Esophagus mucosa (tissue), 1 donor: ENCODE results near the gene ZFP90. TPM values are rescaled to one million over a fixed set of nuclear protein-coding genes. Genes with fewer than 3 reads are reported as not detected.
"Not testable (repeated sequence)": the region's sequence is repeated elsewhere in the genome, so short reads cannot be mapped to it uniquely, and the experiment has no call there.

Experiments used
- ATAC-seq: fragments of 200-7000 bp; cut with Tn5 transposase; one replicate; pipeline ENCODE4 v1.9.1; 2020
- total RNA-seq: library from RNA; stranded (reverse); gene quantifications from one replicate; pipeline ENCODE4 v1.2.4, GENCODE V29; 2023
- donor health status: DM: yes; HTN: yes; CAD: no.

Gene ZFP90
- total RNA-seq: 12.0 TPM

DNA sequence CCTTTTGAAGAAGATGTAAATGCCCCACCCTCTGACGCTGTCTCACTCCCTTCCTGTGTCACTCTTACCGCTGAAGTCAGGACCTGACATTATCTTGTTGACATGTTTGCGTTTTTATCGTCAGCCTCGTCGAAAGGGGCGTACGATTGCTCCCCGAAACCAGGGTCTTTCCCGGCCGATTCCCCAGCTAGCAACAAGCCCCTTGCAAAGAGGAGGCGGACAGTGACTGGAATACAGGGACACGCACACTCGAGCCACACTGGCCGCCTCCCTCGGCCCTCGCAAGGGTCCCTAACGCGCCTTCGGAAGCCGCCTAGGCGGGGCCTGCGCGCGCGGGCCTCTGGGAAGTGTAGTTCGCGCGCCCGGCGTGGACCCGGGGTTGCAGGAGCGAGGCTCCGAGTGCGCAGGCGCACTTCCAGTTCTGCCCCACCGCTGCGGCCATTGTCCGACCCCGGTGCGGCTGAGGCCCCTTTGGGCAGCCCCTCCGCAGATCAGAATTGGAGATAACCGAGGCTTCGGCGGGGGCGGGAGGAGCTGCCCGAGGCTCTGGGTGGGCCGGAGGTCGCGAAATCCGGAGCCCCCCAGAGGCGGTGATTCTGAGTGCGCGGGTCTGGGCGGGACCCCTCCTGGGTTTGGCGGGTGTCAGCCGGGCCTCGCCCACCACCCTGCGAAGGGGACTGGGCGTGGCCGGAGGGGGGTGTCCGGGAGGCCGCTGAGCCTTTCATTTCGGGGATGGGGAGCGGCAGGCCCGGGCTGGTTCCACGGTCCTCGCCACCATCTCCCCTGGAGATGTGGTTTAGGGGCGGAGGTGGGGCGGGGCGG lies at the start of gene ZFP90:
ZFP90 (plus strand) TSS at position 412 of the 822 bp plus-strand sequence. CDS start 502 bp downstream, outside the sequence.
- peak; percentile 92 for ATAC-seq

- no peak for ATAC-seq
These were observed 48.7 kb upstream of the ZFP90 start for GRCh38 chr16:68490358-68490757.

- peak; percentile 94 for ATAC-seq
These were observed 48.1 kb upstream of the ZFP90 start for GRCh38 chr16:68490829-68491575.

- no peak for ATAC-seq
These were observed 47.5 kb upstream of the ZFP90 start for GRCh38 chr16:68491576-68491950.

DNA sequence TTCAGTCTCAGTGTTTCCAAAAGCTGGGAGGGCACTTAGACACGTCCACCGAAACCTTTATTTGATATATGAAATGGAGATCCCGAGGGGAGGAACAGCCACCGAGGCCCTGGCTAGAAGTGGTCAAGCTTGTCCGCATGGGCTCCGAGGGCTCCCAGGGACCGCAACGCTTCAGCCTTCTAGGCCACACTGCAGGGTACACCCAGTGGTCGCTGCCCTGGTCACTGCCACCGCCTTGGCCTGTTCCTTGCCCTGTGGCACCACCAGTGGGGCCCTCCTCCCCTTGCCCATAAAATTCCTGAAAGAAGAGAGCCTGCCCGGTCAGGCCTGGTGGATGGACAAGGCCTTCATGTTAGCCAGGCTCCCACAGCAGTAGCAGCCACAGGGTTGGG lies 46.9 kb upstream of the ZFP90 start:
- no peak for ATAC-seq

DNA sequence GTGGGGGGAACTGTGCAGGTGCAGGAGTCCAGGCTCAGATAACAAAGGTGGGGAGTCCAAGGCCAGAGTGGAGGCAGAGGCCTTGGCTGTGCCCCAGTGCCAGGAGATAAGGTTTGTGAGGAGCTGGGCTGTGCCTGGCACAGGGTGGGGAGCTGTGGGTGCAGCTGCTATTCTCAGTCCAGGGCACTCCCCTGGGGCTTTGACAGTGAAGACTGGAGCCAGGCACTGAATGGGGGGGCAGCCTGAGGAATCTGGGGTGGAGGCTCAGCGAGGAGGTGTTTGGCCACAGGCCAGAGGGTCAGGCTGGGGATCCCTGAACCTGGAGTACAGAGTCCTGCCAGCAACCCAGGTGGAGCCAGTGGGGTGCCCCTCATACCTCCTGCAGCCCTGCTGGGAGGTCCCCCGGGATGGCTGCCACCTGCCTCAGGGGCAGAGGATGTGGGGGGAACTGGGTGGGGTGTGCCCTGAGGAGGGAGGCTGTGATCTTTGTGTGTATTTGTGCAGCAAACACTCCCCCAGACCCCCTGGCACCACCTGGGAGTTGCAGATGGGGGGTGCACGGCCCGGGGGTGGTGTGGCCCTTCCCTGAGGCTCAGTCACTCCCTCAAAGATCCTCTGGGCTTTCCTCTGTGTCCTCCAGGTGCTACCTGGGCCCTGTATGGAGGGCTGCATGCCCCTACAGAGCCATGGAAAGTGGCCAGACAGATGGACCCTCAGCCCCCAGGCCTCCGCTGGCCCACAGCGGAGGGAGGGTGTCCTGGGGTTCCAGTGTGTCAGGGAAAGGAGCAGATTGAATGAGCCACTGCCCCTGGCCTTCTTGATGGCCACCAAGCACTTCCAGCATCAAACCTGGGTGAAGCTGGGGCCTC lies 46.3 kb upstream of the ZFP90 start:
- ATAC-seq: peak; percentile 4

- peak; percentile 3 for ATAC-seq
These were observed 45.5 kb upstream of the ZFP90 start for GRCh38 chr16:68493412-68494070.

DNA sequence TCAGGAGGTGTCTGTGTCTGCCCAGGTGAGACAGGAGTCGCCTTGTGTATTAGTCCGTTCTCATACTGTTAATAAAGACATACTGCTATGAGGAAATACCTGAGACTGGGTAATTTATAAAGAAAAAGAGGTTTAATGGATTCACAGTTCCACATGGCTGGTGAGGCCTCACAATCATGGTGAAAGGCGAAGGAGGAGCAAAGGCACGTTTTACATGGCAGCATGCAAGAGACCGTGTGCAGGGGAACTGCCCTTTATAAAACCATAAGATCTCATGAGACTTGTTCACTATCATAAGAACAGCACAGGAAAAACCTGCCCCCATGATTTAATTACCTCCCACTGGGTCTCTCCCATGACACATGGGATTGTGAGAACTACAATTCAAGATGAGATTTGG lies 44.8 kb upstream of the ZFP90 start:
- ATAC-seq: not testable (repeated sequence)

DNA sequence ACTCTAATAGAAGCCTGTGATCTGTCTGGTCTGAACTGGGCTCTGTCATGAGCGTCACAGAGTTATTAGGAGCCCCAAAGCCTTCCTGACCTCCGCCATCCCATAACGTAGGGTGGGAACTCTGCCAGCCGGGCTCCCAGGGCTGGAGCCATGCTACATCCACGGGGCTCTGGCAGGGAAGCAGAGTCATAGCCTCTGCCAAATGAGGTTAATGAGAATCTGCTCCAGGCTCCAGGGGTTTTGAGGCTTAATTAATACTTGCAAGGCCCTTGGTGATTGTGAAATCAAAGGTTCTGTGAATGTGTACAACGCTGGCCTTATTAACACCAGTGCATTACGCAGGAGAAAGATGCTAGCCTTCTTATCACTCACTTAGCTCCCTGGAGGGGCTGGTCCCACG lies 42.4 kb upstream of the ZFP90 start:
- ATAC-seq: no peak

- no peak for ATAC-seq
These were observed 40.1 kb upstream of the ZFP90 start for GRCh38 chr16:68499006-68499405.

GRCh38 chr16:68503334-68503733 lies 35.8 kb upstream of the ZFP90 start:
- no peak for ATAC-seq

DNA sequence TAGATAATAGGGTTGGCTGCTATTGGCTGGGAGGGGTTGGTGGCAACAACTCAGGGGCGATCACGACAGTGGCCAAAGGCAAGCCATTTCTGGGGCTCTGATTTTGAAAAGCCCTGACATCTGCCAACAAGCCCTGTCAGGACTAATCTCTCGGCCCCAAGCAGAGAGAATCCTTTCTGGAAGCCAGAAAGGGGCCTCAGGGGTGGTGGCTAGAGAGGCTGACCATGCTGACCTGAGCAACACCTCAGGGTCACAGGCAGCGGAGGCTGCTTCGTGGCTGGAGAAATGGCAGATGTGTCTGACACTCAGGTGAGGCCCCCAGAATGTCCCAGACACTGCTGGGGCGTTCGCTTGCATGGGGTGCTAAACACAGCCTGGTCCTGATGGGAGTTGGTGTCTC lies 35.0 kb upstream of the ZFP90 start:
- no peak for ATAC-seq

DNA sequence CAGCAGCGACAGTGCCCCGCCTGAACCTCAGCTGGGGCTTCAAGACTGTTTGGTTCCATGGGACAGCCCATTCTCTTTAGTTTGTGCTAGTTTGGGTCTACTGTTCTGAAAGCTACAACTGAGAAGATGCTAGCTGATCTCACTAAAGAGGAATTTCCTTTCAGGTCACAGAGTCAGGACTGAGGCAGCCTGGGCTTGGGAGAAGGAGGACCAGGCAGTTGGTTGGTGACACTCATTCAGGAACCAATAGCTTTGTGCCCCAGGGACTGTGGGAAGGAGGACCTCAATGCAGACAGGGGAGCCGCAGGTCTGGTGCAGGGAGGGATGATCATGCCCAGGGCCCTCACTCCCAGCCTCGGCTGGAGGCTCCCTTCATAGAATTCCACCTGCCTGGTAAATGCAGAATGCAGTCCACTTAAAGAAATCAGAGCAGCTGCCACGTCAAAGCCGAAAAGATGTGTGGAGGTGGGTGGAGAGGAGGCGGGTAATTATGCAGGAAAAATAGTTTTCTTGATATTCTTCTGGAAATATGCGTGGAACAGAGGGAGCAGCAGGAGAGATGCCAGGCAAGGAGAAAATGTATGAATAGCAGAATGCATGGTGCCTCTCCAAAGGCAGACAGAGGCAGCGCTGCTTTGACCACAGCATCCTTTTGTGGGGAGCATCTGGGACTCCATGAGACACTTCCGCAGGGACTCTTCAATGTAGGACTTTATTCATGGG lies 32.6 kb upstream of the ZFP90 start:
- ATAC-seq: no peak

- no peak for ATAC-seq
These were observed 31.1 kb upstream of the ZFP90 start for GRCh38 chr16:68508013-68508412.

DNA sequence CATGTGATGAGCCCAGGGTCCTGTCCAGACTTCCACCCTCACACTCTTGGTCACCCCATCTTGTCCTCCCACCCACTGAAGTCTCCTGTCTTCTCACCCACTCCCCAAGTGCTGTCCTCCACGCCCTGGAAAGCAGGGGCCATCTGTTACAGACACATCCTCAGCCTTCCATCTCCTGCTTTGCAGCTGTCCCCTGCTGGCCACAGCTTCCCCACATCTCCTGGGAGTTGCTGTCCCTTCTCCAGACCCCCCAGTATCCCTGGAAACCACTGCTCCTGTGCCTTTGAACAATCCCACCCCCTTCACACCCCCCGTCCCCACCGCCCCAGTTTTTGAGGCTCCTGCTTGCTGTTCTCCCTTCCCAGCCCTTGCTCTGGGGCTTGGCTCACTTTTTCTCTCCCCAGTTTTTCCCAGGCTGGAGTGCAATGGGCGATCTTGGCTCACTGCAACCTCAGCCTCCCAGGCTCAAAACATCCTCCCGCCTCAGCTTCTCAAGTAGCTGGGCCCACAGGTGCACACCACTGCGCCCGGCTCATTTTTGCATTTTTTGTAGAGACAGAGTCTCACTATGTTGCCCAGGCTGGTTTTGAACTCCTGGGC lies 30.4 kb upstream of the ZFP90 start:
- ATAC-seq: no peak

- ATAC-seq: no peak
These were observed 29.7 kb upstream of the ZFP90 start for GRCh38 chr16:68509381-68509780.

- no peak for ATAC-seq
These were observed 28.3 kb upstream of the ZFP90 start for GRCh38 chr16:68510775-68511174.

DNA sequence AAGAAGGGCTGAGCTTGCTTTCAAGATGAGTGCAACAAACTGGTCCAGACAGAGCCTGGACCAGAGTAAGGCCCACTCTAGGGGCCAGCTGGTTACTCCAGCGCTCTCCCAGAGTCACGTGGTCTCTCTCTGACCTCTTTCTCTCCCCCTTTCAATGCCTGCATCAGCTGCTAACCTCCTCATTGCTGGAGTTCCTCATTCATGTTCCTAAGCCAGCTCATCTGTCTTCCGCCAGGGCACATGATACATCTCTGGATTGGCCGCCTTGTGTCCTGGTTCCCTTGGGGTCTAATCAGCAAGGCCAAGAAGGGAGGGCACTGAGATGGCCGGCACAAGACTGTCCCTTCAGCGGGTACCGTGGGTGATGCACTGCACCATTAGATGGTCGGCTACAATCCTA lies 26.9 kb upstream of the ZFP90 start:
- no peak for ATAC-seq

DNA sequence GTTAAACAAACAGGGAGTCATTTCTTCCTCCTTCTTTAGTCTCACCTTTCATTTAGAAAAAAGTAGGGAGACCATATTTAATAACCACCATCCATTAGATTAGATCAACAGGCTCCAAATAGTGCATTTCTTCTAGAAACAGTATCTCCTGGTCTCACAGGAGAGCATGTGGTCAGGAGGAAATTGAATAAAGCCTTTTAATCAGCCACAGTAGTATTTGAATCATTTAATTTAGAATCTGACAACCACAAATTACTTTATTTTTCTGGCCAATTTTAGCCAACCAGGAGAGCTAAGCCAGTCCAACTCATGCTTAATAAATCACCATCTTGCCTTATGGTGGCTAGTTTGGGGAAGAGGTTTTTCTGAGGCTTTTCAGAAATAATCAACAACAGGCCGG lies 26.3 kb upstream of the ZFP90 start:
- no peak for ATAC-seq

GRCh38 chr16:68514511-68514910 lies 24.6 kb upstream of the ZFP90 start:
- ATAC-seq: no peak

GRCh38 chr16:68517606-68518166 lies 21.4 kb upstream of the ZFP90 start:
- no peak for ATAC-seq
